ENCODE data around the gene ZBTB20.
"Not testable (repeated sequence)": the region's sequence is repeated elsewhere in the genome, so short reads cannot be mapped to it uniquely, and the experiment has no call there.

The ZBTB20 gene

GRCh38 chr3:114824014-114824413 lies 323.1 kb downstream of the ZBTB20 start:
- no peak for DNase-seq

GRCh38 chr3:114823061-114823460 lies 324.0 kb downstream of the ZBTB20 start:
- no peak for DNase-seq

GRCh38 chr3:114816052-114816451 lies 331.0 kb downstream of the ZBTB20 start:
- no peak for DNase-seq

GRCh38 chr3:114812541-114813238 lies 334.4 kb downstream of the ZBTB20 start:
- DNase-seq: not testable (repeated sequence)

GRCh38 chr3:114809668-114810413 lies 337.2 kb downstream of the ZBTB20 start:
- no peak for DNase-seq

- no peak for DNase-seq
Measured at GRCh38 chr3:114804099-114804498, 343.0 kb downstream of the ZBTB20 start.

- no peak for DNase-seq
Measured at GRCh38 chr3:114803042-114803695, 343.9 kb downstream of the ZBTB20 start.

- DNase-seq: no peak
Measured at GRCh38 chr3:114800272-114801031, 346.6 kb downstream of the ZBTB20 start.

- DNase-seq: no peak
Measured at GRCh38 chr3:114799816-114800215, 347.3 kb downstream of the ZBTB20 start.

- DNase-seq: no peak
Measured at GRCh38 chr3:114796796-114797195, 350.3 kb downstream of the ZBTB20 start.

- DNase-seq: no peak
Measured at GRCh38 chr3:114794894-114795630, 352.0 kb downstream of the ZBTB20 start.

GRCh38 chr3:114792159-114792918 lies 354.7 kb downstream of the ZBTB20 start:
- DNase-seq: no peak

GRCh38 chr3:114790752-114791151 lies 356.3 kb downstream of the ZBTB20 start:
- DNase-seq: no peak

GRCh38 chr3:114789803-114790202 lies 357.3 kb downstream of the ZBTB20 start:
- no peak for DNase-seq

- no peak for DNase-seq
Measured at GRCh38 chr3:114775395-114775794, 371.7 kb downstream of the ZBTB20 start.

GRCh38 chr3:114770874-114771273 lies 376.2 kb downstream of the ZBTB20 start:
- no peak for DNase-seq

GRCh38 chr3:114764056-114764492 lies 383.0 kb downstream of the ZBTB20 start:
- no peak for DNase-seq

GRCh38 chr3:114762144-114762543 lies 384.9 kb downstream of the ZBTB20 start:
- no peak for DNase-seq

GRCh38 chr3:114760679-114761078 lies 386.4 kb downstream of the ZBTB20 start:
- DNase-seq: no peak

- DNase-seq: no peak
Measured at GRCh38 chr3:114758831-114759699, 388.0 kb downstream of the ZBTB20 start.

All from activated naive CD4-positive, alpha-beta T cell treated with Interleukin-2 at 50 U/mL for 16 hours (primary cell).